Epithelial cell of esophagus (primary cell): Measurements from ENCODE around the gene PRCC.

ENCODE experiments used
- DNase-seq: peaks from one replicate; pipeline ENCODE4 v3.0.0; 2010; ENCODE audit warnings: low read depth
- H3K4me3 ChIP-seq: 2 replicates; pipeline ENCODE4 v1.5.1; 2011; ENCODE audit warnings: mild to moderate bottlenecking, low read length, control low read depth
- CTCF ChIP-seq: IDR thresholded peaks from 2 replicates; pipeline ENCODE4 v1.5.1; 2011; ENCODE audit warnings: low read depth, mild to moderate bottlenecking, low read length, control low read depth, inconsistent platforms; ENCODE audit not compliant: insufficient read depth; ENCODE audit errors: missing control alignments

PRCC gene

GRCh38 chr1:156775799-156776198 lies 8.5 kb downstream of the PRCC start:
- no peak for DNase-seq
- no peak overlapping the region for H3K4me3 ChIP-seq
- TF ChIP-seq CTCF, result no peak

GRCh38 chr1:156776942-156777341 lies 9.6 kb downstream of the PRCC start:
- no peak for TF ChIP-seq CTCF

GRCh38 chr1:156777573-156777972 lies 10.2 kb downstream of the PRCC start:
- no peak for TF ChIP-seq CTCF
- DNase-seq, result no peak
- no peak overlapping the region for H3K4me3 ChIP-seq

More at GRCh38 chr1:156776942-156777341, 9.6 kb downstream of the PRCC start:
- no peak for DNase-seq
- H3K4me3 ChIP-seq, result no peak overlapping the region

GRCh38 chr1:156781585-156782186 lies 14.4 kb downstream of the PRCC start:
- DNase-seq, result no peak
- TF ChIP-seq CTCF, result no peak
- no peak overlapping the region for H3K4me3 ChIP-seq

- no peak for TF ChIP-seq CTCF
- no peak for DNase-seq
- H3K4me3 ChIP-seq, result no peak overlapping the region
These were observed 18.1 kb downstream of the PRCC start for GRCh38 chr1:156785458-156785857.

- no peak for DNase-seq
- H3K4me3 ChIP-seq, result no peak overlapping the region
- TF ChIP-seq CTCF, result no peak
These were observed 19.3 kb downstream of the PRCC start for GRCh38 chr1:156786640-156787039.

GRCh38 chr1:156788136-156788535 lies 20.8 kb downstream of the PRCC start:
- no peak overlapping the region for H3K4me3 ChIP-seq
- TF ChIP-seq CTCF, result no peak
- DNase-seq, result no peak
